M059J (cell line): ENCODE measurements around the gene TNFRSF21. TPM values are rescaled to one million over a fixed set of nuclear protein-coding genes. Genes with fewer than 3 reads are reported as not detected.

Experiments used
- DNase-seq: peaks from one replicate; pipeline ENCODE4 v3.0.0-alpha.2; 2012; ENCODE audit warnings: low read depth
- total RNA-seq: library from RNA; depleted of rRNA; stranded (reverse); fragments of >200 nt; shearing (Covaris generic); gene quantifications from 2 replicates; pipeline ENCODE4 v1.2.3, GENCODE V29; 2014

Gene TNFRSF21
- total RNA-seq, 1 experiment from 2014 or later: 41.3 TPM

GRCh38 chr6:47223251-47223650, 86.5 kb downstream of the TNFRSF21 start:
- DNase-seq: peak; percentile 7

DNA sequence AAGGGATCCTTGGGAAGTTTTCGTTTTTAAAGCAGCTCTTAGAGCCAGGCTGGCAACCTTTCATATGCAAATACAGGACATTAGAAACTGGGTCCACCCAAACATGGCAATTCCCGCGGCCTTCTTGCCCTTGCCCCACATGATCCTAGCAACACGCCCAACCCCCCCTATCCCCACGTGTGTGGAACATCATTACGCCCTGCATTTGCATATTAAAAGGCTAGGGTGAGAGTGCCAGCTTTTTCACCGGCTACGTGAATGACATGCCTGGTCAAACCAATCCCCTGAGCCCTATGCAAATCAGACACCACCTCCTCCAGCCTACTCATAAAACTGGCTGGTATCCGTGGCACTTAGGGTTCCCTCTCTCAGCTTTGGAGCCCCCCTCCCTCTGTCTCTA, 88.1 kb downstream of the TNFRSF21 start:
- DNase-seq: no peak

DNA sequence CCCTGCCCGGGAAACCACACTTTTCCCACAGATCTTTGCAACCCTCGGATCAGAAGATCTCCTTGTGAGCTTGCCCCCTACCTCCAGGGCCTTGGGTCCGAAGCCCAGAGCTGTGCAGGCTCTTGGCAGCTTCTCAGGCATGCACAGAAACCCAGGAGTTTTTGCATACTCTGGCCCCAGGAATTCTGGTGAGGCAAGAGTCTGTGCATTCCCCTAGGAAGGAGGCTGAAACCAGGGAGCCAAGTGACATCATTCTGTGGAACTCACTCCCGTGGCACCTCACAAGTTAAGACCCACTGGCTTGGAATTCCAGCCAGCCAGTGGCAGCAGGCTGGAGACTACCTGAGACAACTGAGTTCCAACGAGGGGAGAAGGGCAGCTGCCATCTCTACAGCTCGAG, 100.1 kb downstream of the TNFRSF21 start:
- peak; percentile 36 for DNase-seq

DNA sequence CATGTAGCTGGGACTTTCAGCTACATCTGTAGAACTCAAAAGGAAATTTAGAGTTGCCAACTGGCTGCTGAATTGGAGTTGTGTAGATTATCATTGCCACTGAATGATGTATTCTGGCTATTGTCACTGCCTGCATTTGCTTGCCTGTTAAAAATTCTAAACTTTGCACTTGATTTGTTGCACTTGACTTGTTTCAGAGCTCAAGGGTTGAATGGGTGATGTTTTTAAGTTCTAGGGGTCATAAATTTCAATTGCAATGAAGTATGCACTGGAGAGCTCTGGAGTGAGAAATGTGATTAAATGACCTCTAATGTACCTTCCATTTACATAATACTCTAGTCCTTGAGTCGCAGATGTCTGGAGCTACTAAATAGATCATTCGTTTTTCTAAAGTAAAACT, 102.4 kb downstream of the TNFRSF21 start:
- no peak for DNase-seq

DNA sequence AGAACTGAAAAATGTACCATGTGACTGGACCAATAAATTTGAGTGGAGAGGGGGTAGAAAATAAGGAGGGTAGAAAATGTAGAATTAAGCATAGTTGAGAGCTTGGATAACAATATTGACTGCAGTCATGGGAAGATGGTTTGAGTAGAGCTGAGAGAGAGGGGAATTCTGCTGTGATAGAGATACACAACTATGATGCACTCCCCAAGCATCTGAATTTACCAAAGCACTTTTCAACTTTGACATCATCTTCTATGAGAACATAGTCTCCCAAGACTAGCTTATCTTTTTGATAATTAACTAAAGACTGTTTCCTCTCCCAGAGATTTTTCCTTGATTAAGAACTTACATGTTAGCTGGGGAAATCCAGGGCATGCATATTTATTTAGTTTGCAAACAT, 103.1 kb downstream of the TNFRSF21 start:
- DNase-seq: no peak

DNA sequence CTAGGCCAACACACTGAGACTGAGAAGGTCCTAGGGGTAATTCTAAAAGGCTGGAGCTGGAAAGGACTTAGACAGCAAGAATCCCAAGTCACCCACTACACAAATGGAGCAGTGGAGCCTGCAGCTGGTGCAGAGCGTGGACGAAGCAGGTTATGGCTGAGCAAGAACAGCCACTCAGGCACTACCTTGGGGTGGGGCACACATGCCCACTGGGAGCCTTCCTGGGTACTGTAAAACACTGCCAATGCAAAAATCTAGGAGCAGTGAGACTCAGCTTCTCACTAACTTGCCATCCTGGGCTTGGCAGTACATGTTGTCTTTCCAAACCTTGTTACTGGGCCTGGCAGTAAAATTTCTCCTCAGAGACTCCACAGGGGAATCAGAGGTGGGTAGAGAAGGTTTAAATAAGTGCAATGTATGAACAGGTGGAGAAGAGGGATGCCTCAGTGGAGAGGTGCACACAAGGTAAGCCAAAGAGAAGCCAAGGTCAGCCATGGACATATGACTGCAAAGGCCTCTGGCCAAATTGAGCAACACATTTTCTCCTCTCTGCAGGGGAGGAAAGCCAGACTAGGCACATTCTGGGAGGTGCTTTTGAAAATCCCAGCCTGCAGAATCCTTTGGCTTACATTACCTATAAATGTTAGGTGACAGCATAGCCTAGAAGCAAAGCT, 105.6 kb downstream of the TNFRSF21 start:
- no peak for DNase-seq

DNA sequence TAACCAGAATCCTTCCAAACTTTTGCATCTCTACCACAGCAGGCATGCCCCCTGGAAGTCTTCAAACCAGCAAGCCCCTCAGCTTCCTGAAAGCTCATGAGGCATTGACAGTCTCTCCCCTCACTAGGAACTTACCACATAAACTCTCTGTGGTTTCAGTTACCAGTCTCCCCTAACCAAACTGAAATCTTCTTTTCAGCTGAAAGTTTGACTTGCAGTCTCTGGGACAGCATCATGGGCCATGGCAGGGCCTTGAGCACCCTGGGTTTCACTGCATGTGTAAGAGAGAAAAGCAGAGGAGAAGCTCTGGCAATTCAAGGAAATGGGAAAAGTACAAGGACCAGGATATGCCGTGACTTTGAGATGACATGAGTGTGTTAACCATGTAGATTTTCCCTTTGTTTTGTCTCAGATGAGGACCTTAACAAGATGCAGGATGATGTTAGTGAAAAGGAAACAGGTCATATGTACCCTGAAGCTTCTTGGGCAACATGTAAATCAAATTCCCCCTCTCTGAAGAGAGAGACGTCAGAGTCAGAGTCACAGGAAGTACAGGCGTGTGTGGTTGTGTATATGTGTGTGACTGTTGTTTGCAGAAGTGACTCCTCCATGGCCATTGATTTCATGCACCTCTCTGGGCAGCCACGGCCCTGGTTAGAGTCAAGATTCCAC, 106.3 kb downstream of the TNFRSF21 start:
- DNase-seq: no peak

GRCh38 chr6:47202644-47203205, 107.0 kb downstream of the TNFRSF21 start:
- no peak for DNase-seq

DNA sequence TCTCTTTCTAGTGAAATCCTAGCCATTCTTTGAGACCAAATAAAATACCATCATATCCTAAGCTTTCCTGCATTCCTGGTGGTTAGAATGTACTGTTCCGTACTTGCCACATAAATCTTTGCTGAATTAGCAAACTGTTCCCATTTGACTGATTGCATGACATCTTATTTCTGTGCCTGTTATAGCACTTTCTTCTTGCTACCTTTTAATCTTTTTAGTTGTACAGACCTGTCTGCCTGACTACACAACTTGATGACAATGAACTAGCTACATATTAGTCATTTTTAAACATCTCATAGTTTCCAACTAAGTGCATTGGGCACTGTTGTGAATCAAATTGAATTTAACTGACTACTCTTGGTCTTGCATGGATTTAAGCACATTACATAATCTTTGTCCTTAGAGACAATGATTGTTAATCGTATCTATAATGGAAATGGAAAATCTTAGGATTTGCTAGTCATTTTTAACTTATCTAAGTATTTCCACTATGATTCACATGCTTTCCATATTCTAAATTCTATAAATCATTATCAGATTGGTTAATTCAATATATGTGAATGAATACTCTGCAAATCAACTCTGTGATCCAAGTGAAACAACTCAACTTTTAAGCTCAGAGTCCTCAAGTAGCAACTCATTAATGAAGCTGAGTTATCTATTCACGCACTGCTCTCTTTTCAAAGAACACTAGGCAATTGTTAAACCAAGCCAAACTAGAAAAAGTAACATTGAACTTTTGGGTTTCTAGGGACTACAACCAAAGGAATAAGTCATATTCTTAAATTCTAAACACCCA, 109.0 kb downstream of the TNFRSF21 start:
- peak; percentile 11 for DNase-seq

DNA sequence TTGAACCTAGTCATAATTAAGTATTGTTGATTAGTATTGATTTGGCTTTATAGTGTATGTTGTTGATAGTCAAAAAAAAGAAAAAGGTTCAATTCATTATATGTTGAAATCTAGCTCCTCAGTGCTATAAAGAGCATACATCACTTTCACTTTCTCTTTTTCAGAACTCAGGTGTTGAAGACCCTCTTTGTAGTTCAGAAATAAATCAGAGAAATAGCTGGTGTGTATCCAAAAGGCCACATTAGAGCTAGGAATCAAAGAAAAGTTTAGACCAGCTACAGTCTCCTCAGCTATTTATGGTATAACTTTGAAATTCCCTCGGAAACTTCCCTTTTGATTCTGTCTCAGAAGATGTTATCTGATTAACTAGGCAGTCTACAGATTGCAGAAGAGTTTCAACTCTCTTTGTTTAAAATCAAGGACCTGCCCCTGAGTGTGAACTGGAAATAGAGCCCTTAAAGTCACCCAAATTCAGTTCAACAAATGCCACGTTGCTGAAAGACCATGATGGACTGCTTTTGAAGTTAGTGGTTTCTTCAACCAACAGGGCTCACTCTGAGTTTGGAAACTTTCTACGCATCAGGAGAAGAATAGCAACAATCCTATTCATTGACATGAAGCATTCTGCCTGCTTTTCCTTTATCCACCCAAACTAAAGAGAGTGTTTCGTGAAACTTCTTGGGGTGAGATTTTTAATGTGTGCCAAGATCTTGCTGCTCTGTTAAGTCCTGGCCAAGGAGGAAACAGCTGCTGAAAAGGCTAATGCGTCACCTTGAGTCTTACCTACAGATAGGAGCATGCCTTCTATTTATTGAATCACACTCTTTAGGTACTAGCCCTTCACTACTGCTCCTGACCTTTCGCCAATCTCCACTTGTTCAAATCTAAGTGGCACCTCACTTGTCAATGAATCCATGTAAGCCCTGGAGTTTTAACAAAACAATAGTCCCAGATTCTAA, 111.7 kb downstream of the TNFRSF21 start:
- no peak for DNase-seq

- DNase-seq: no peak
Measured at GRCh38 chr6:47196113-47196512, 113.6 kb downstream of the TNFRSF21 start.

DNA sequence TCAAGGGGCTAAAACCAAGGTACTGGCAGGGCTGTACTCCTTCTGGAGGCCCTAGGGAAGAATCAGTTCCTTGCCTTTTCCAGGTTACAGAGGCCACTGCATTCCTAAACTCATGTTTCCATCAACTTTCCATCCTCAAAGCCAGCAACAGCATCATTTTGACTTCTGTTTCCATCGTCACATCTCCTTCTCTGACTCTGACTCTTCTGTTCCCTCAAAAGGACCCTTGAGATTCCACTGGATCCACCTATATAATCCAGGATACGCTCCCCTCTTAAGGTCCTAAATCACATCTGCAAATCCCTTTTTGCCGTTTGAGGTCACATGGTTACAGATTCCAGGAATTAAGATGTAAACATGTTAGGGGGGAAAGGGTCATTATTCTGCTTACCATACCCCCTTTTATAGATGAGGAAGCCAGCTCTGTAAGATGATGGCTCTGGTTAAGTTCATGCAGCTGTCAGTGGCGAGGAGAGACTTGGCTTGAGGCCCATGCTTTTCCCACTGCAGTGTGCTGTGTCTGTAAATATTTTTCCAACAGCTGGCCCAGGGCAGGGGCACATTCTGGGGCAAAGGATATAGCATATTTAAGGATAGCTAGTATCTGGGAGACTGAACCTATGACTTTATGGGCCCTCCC, 114.6 kb downstream of the TNFRSF21 start:
- DNase-seq: no peak

DNA sequence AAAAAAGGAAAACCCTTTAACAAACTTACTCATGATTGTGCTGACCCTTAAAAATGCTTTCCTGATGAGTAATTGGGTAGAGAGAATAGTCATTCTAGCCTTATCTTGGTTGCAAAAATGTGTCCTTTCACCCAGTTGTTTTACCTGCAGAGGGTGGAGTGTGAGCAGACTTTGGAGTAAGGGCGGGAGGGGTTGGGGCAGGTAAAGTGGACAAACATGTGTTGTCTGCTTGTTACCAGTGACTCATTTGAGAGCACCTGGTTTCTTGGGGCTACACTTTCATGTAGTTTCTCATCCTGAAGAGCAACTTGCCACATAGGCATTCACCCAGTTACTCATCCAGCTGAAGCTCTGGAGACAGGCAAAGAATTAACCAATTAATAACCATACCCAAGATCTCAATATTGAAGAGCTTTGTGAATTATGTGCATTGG, 121.1 kb downstream of the TNFRSF21 start:
- peak; percentile 91 for DNase-seq

DNA sequence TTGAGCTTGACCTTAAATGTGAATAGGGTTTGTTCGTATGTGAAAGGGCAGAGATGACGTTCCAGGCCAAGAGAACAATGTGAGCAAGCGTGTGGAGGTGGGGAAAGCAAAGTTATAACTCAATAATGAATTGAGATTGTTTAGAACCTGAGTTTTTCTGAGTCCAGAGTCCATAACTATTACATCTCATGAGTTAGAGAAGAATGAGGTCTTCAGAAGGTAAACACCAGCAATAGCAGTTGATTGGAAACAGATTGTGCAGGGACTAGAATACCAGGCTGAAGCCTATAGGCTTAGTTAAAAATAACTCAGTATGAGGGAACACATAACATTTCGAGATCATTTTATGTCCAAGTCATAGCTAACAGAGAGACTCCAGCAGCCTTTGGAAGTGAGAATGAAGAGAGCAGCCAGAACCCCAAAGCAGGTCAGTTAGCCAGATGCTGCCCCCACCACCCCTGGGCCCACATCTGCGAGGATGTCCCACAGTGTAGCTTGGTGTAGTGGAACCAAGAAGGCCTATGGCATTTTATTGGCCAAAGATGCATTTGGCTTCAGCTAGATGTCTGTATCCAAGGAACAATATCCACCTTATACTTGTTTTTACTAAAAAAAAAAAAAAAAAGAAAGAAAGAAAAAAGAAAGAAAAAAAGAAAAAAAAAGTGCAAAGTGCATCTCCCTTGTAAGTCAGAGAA, 121.7 kb downstream of the TNFRSF21 start:
- no peak for DNase-seq

- peak; percentile 25 for DNase-seq
Measured at GRCh38 chr6:47187113-47187512, 122.6 kb downstream of the TNFRSF21 start.

GRCh38 chr6:47182291-47182957, 127.3 kb downstream of the TNFRSF21 start:
- no peak for DNase-seq

DNA sequence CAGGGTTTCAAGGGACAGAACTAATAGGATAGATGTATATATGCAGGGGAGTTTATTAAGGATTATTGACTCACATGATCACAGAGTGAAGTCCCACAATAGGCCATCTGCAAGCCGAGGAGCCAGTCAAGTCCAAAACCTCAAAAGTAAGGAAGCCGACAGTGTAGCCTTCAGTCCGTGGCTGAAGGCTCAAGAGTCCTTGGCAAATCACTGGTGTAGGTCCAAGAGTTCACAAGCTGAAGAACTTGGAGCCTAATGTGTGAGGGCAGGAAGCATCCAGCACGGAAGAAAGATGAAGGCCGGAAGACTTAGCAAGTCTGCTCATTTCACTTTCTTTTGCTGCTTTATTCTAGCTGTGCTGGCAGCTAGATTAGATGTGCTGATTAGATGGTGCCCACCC, 128.0 kb downstream of the TNFRSF21 start:
- DNase-seq: no peak
